DMS53 treated with DMSO at 0.1 percent for 48 hours (cell line): ENCODE data around the gene MAGEA6.
"Not testable (repeated sequence)": the region's sequence is repeated elsewhere in the genome, so short reads cannot be mapped to it uniquely, and the experiment has no call there.

Experiments
- DNase-seq: peaks from one replicate; lab custom pipeline; 2025; ENCODE audit not compliant: unreplicated experiment; lab: John Stamatoyannopoulos, UW

The MAGEA6 gene

GRCh38 chrX:152769549-152770289 lies at the start of gene MAGEA6:
TSS of gene MAGEA6 (minus strand) at chrX:152769689. CDS start at chrX:152767650, 2,039 bp downstream.
- not testable (repeated sequence) for DNase-seq

- DNase-seq, result no peak
Observed at GRCh38 chrX:152819266-152819665, 49.8 kb upstream of the MAGEA6 start.

- DNase-seq, result no peak
Observed at GRCh38 chrX:152818356-152818755, 48.9 kb upstream of the MAGEA6 start.

- DNase-seq, result no peak
Observed at GRCh38 chrX:152817078-152817764, 47.7 kb upstream of the MAGEA6 start.

- no peak for DNase-seq
Observed at GRCh38 chrX:152814048-152814447, 44.6 kb upstream of the MAGEA6 start.

- DNase-seq, result no peak
Observed at GRCh38 chrX:152813206-152813605, 43.7 kb upstream of the MAGEA6 start.

- no peak for DNase-seq
Observed at GRCh38 chrX:152810403-152810802, 40.9 kb upstream of the MAGEA6 start.

GRCh38 chrX:152806035-152806434 lies 36.5 kb upstream of the MAGEA6 start:
- DNase-seq, result no peak

- DNase-seq, result no peak
Observed at GRCh38 chrX:152798945-152799344, 29.5 kb upstream of the MAGEA6 start.

- not testable (repeated sequence) for DNase-seq
Observed at GRCh38 chrX:152787062-152787461, 17.6 kb upstream of the MAGEA6 start.

GRCh38 chrX:152766562-152766961 lies 2.9 kb downstream of the MAGEA6 start:
- not testable (repeated sequence) for DNase-seq

GRCh38 chrX:152761582-152761981 lies 7.9 kb downstream of the MAGEA6 start:
- not testable (repeated sequence) for DNase-seq

GRCh38 chrX:152759544-152759943 lies 9.9 kb downstream of the MAGEA6 start:
- DNase-seq, result not testable (repeated sequence)

- not testable (repeated sequence) for DNase-seq
Observed at GRCh38 chrX:152758918-152759317, 10.6 kb downstream of the MAGEA6 start, which contains the start of gene CSAG3. TSS of gene CSAG3 (plus strand) at chrX:152759218.

- not testable (repeated sequence) for DNase-seq
Observed at GRCh38 chrX:152754871-152755270, 14.6 kb downstream of the MAGEA6 start.

- not testable (repeated sequence) for DNase-seq
Observed at GRCh38 chrX:152753686-152754650, 15.5 kb downstream of the MAGEA6 start, which contains the start of gene MAGEA2. TSS of gene MAGEA2 (minus strand) at chrX:152753842. CDS start at chrX:152751363, 2,479 bp downstream.

GRCh38 chrX:152738560-152738959 lies 30.9 kb downstream of the MAGEA6 start:
- DNase-seq, result no peak

- not testable (repeated sequence) for DNase-seq
Observed at GRCh38 chrX:152736528-152736927, 33.0 kb downstream of the MAGEA6 start.

- no peak for DNase-seq
Observed at GRCh38 chrX:152735860-152736511, 33.5 kb downstream of the MAGEA6 start.

- no peak for DNase-seq
Observed at GRCh38 chrX:152735101-152735500, 34.4 kb downstream of the MAGEA6 start.
